CD14-positive monocyte (primary cell): Measurements from ENCODE around the gene CCDC181. TPM values are rescaled to one million over a fixed set of nuclear protein-coding genes. Genes with fewer than 3 reads are reported as not detected.

ENCODE experiments used
- DNase-seq, 3 donors: peaks; one replicate each; pipeline ENCODE4 v3.0.0-alpha.2; 2011 to 2022
- H2AFZ ChIP-seq: 2 replicates; pipeline ENCODE4 v1.6.0; 2012; ENCODE audit warnings: mild to moderate bottlenecking, low read depth, low read length, inconsistent platforms; ENCODE audit not compliant: insufficient read depth, poor library complexity, severe bottlenecking
- H3K27ac ChIP-seq, 2 donors: 1 replicate in 1 of 2; 2 replicates in 1 of 2; pipeline ENCODE4 v1.5.1; 2012 to 2013; ENCODE audit warnings: low read length in 2 of 2, control low read depth in 1 of 2, inconsistent platforms in 1 of 2, low read depth in 1 of 2, mild to moderate bottlenecking in 1 of 2
- H3K27me3 ChIP-seq, 2 donors: one replicate each; pipeline versions ENCODE4 v1.6.0 to v1.6.1; 2011 to 2013; ENCODE audit warnings: low read length in 2 of 2; ENCODE audit not compliant: control insufficient read depth in 2 of 2, insufficient read depth in 2 of 2
- H3K36me3 ChIP-seq, 2 donors: replicated peaks in 1 of 2; 1 replicate in 1 of 2; 2 replicates in 1 of 2; pipeline versions ENCODE4 v1.5.1 to v1.6.1; 2012 to 2013; ENCODE audit warnings: low read length in 2 of 2, control low read depth in 1 of 2, inconsistent platforms in 1 of 2, mild to moderate bottlenecking in 1 of 2; ENCODE audit not compliant: insufficient read depth in 2 of 2, control insufficient read depth in 1 of 2
- H3K4me1 ChIP-seq, 2 donors: 1 replicate in 1 of 2; 2 replicates in 1 of 2; pipeline versions ENCODE4 v1.5.1 to v1.6.1; 2012 to 2013; ENCODE audit warnings: low read length in 2 of 2, control low read depth in 1 of 2, inconsistent platforms in 1 of 2, mild to moderate bottlenecking in 1 of 2, moderate library complexity in 1 of 2; ENCODE audit not compliant: insufficient read depth in 2 of 2, control insufficient read depth in 1 of 2
- H3K4me2 ChIP-seq: replicated peaks from 2 replicates; pipeline ENCODE3; 2012; ENCODE audit warnings: low read length, moderate library complexity, mild to moderate bottlenecking; ENCODE audit not compliant: poor library complexity, severe bottlenecking; ENCODE audit errors: extremely low read depth
- H3K4me3 ChIP-seq, 3 experiments: fragments of 200-600 bp in 1 of 3; sonication (generic) in 1 of 3; replicated peaks in 1 of 3; 1 replicate in 2 of 3; 2 replicates in 1 of 3; pipeline ENCODE4 v1.5.1; 2011 to 2013; ENCODE audit warnings: low read length in 3 of 3, mild to moderate bottlenecking in 3 of 3, control low read depth in 2 of 3, low read depth in 2 of 3, inconsistent platforms in 1 of 3, moderate library complexity in 1 of 3
- H3K79me2 ChIP-seq: 2 replicates; pipeline ENCODE4 v1.6.0; 2012; ENCODE audit warnings: mild to moderate bottlenecking, control low read depth, inconsistent platforms, low read length, moderate library complexity; ENCODE audit not compliant: insufficient read depth
- H3K9ac ChIP-seq: 2 replicates; pipeline ENCODE4 v1.6.0; 2017; ENCODE audit warnings: low read length, mild to moderate bottlenecking; ENCODE audit not compliant: insufficient read depth, poor library complexity, severe bottlenecking
- H3K9me3 ChIP-seq, 2 donors: replicated peaks in 1 of 2; 1 replicate in 1 of 2; 2 replicates in 1 of 2; pipeline versions ENCODE4 v1.5.1 to v1.6.1; 2012 to 2013; ENCODE audit warnings: low read length in 2 of 2, control low read depth in 1 of 2; ENCODE audit not compliant: control insufficient read depth in 1 of 2, insufficient read depth in 1 of 2
- H4K20me1 ChIP-seq: 2 replicates; pipeline ENCODE4 v1.6.0; 2012; ENCODE audit warnings: mild to moderate bottlenecking, low read length, control low read depth, moderate library complexity; ENCODE audit not compliant: insufficient read depth
- H3K27ac Mint-ChIP-seq, 7 donors: one replicate each; pipeline ENCODE4 v1.8.0; 2020; ENCODE audit warnings: mild to moderate bottlenecking in 7 of 7, mixed read lengths in 7 of 7, moderate library complexity in 6 of 7, inconsistent platforms in 2 of 7
- H3K27me3 Mint-ChIP-seq, 3 donors: one replicate each; pipeline ENCODE4 v1.8.0; 2021 to 2022; ENCODE audit warnings: low read depth in 3 of 3, mild to moderate bottlenecking in 3 of 3, mixed read lengths in 3 of 3, moderate library complexity in 3 of 3, inconsistent platforms in 1 of 3
- H3K36me3 Mint-ChIP-seq, 2 donors: one replicate each; pipeline ENCODE4 v1.8.0; 2020; ENCODE audit warnings: mixed read lengths in 2 of 2, inconsistent platforms in 1 of 2, mild to moderate bottlenecking in 1 of 2
- H3K4me1 Mint-ChIP-seq: one replicate; pipeline ENCODE4 v1.8.0; 2020; ENCODE audit warnings: mild to moderate bottlenecking, mixed read lengths
- H3K4me3 Mint-ChIP-seq, 2 donors: one replicate each; pipeline ENCODE4 v1.8.0; 2020; ENCODE audit warnings: mild to moderate bottlenecking in 2 of 2, mixed read lengths in 2 of 2, moderate library complexity in 1 of 2
- H3K9me3 Mint-ChIP-seq, 7 donors: one replicate each; pipeline ENCODE4 v1.8.0; 2020 to 2022; ENCODE audit warnings: mixed read lengths in 7 of 7, mild to moderate bottlenecking in 6 of 7, moderate library complexity in 6 of 7, inconsistent platforms in 2 of 7
- CTCF ChIP-seq: fragments of 200-600 bp; IDR thresholded peaks from one replicate; pipeline ENCODE4 v1.8.0; 2022; ENCODE audit warnings: antibody characterized with exemption, mild to moderate bottlenecking
- WGBS: methylation state at CpG from one replicate; pipeline ENCODE4 v1.1.5; 2013; ENCODE audit warnings: missing lambda C conversion rate; ENCODE audit not compliant: insufficient coverage; 5-methylcytosine and 5-hydroxymethylcytosine counted together
- intact Hi-C, 2 donors: fragments of 100-400 bp; cut with micrococcal nuclease; formaldehyde crosslinking; loops; one replicate each; pipeline versions ENCODE4 v1.15.0 to v1.15.1; 2023
- polyA plus RNA-seq, 3 donors: library from polyadenylated mRNA; depleted of rRNA in 1 of 3; unstranded in 2 of 3; stranded (reverse) in 1 of 3; fragments of 300-500 nt in 2 of 3; fragments of >200 nt in 1 of 3; fragmentation: Illumina TruSeq in 2 of 3; gene quantifications; 1 replicate in 2 of 3; 2 replicates in 1 of 3; pipeline ENCODE4 v1.2.3, GENCODE V29; 2012 to 2021

CCDC181 gene
- polyA plus RNA-seq, 3 donors, result not detected

GRCh38 chr1:169367686-169368405 lies 59.4 kb downstream of the CCDC181 start, which contains the start of the genes BLZF1 and NME7:
Gene BLZF1 (plus strand): TSS chr1:169368195. CDS start chr1:169369523, 1,328 bp downstream.
Gene NME7 (minus strand): TSS chr1:169367797. CDS start chr1:169367710, 87 bp downstream.
- Histone ChIP-seq H3K27ac (peak within 1 kb of the TSS; percentile 65 to 92), H3K4me3 (peak within 1 kb of the TSS; percentile 76 to 100 (median 84)), H3K27me3 (no peaks in the 10 kb centered on the region), H3K79me2 (peaks cover 22% of the 10 kb centered on the region), H4K20me1 (no peaks in the 10 kb centered on the region), H3K9ac (peak within 1 kb of the TSS; percentile 74), H2AFZ (peak within 1 kb of the TSS; percentile 98), H3K9me3 (peaks cover 0 to 3% of the 10 kb centered on the region in 2 donors), H3K36me3 (peaks cover 16 to 29% of the 10 kb centered on the region in 2 donors), H3K4me2 (peak within 1 kb of the TSS; percentile 97), H3K4me1 (peaks cover 7 to 18% of the 10 kb centered on the region in 2 donors)
- Mint-ChIP-seq H3K36me3 (peaks cover 16 to 24% of the 10 kb centered on the region in 2 donors), H3K9me3 (peaks cover 0 to 5% (median 5%) of the 10 kb centered on the region in 7 donors), H3K4me3 (no peak within 1 kb of the TSS), H3K4me1 (peaks cover 9% of the 10 kb centered on the region), H3K27ac (peak within 1 kb of the TSS in 1 of 7 donors; percentile 20), H3K27me3 (no peaks in the 10 kb centered on the region)
- intact Hi-C loops, result loop anchor here in 1 of 2 donors (5.0 to 10.0 kb wide), 3 partner anchors 119 to 527 kb away; partner anchors contain the start of genes ATP1B1, SCYL3 and SLC19A2
- WGBS, result 0% methylated on average over 36 of the region's 37 CpGs
- peak; percentile 94 to 97 (median 96) for DNase-seq
- no peak for TF ChIP-seq CTCF

- peaks cover 7 to 18% of the 10 kb centered on the region in 2 donors for H3K4me1 ChIP-seq
- WGBS, result 0% methylated on average over 2 of the region's 15 CpGs
Measured at GRCh38 chr1:169367096-169367685, 60.1 kb downstream of the CCDC181 start.

More at GRCh38 chr1:169367096-169367685, 60.1 kb downstream of the CCDC181 start:
- peaks cover 0 to 5% (median 5%) of the 10 kb centered on the region in 7 donors for H3K9me3 Mint-ChIP-seq
- no peaks in the 10 kb centered on the region for H4K20me1 ChIP-seq
- peak overlapping the region; percentile 74 for H3K9ac ChIP-seq
- H3K9me3 ChIP-seq, result peaks cover 0 to 3% of the 10 kb centered on the region in 2 donors
- no peaks in the 10 kb centered on the region for H3K27me3 Mint-ChIP-seq
- peaks cover 11 to 23% of the 10 kb centered on the region in 2 donors for H3K36me3 ChIP-seq
- peak overlapping the region; percentile 24 to 92 for H3K27ac ChIP-seq
- DNase-seq, result no peak
- H3K4me2 ChIP-seq, result peak overlapping the region; percentile 97
- no peaks in the 10 kb centered on the region for H3K27me3 ChIP-seq
- H3K27ac Mint-ChIP-seq, result no peak overlapping the region
- H3K4me3 ChIP-seq, result peak overlapping the region; percentile 76 to 100 (median 84)
- H3K4me3 Mint-ChIP-seq, result no peak overlapping the region
- no peak for TF ChIP-seq CTCF
- H3K79me2 ChIP-seq, result peaks cover 22% of the 10 kb centered on the region
- H2AFZ ChIP-seq, result peak overlapping the region; percentile 98
- peaks cover 13 to 19% of the 10 kb centered on the region in 2 donors for H3K36me3 Mint-ChIP-seq
- H3K4me1 Mint-ChIP-seq, result peaks cover 9% of the 10 kb centered on the region
- intact Hi-C loops, result loop anchor here in 1 of 2 donors (5.0 to 10.0 kb wide), 3 partner anchors 120 to 528 kb away; partner anchors contain the start of genes ATP1B1, SCYL3 and SLC19A2
